PC-3 (cell line): ENCODE measurements around the gene DTD1. TPM values are rescaled to one million over a fixed set of nuclear protein-coding genes. Genes with fewer than 3 reads are reported as not detected.
"Not testable (repeated sequence)": the region's sequence is repeated elsewhere in the genome, so short reads cannot be mapped to it uniquely, and the experiment has no call there.

Experiments
- ATAC-seq: fragments of 200-7000 bp; cut with Tn5 transposase; 2 replicates; pipeline ENCODE4 v1.9.1; 2020; ENCODE audit warnings: mild to moderate bottlenecking, moderate library complexity
- BruUV-seq: library from RNA; stranded (reverse); fragments of 400-500 nt; replicated peaks from 2 replicates; lab custom pipeline; 2021; lab: Mats Ljungman, UMichigan
- CTCF ChIA-PET: fragments of 300-600 bp; sonication (Branson Sonifier 250); formaldehyde crosslinking; loops from one replicate; lab custom pipeline; 2022; ENCODE audit warnings: antibody characterized with exemption; lab: Charles Lee
- POLR2A ChIA-PET: fragments of 300-600 bp; sonication (Branson Sonifier 250); formaldehyde crosslinking; loops from one replicate; lab custom pipeline; 2022; ENCODE audit warnings: antibody characterized with exemption; ENCODE audit not compliant: unreplicated experiment; lab: Charles Lee
- DNase-seq: peaks from one replicate; pipeline ENCODE4 v3.0.0-alpha.2; 2015
- H2AFZ ChIP-seq: fragments of 300-600 bp; sonication (generic); 2 replicates; pipeline ENCODE4 v1.6.0; 2016; ENCODE audit warnings: antibody characterized with exemption, low read length
- H3F3A ChIP-seq: fragments of 300-600 bp; sonication (generic); one replicate; pipeline ENCODE4 v1.6.0; 2017; ENCODE audit warnings: antibody characterized with exemption, low read length, control low read depth, mild to moderate bottlenecking; ENCODE audit not compliant: unreplicated experiment
- H3K27ac ChIP-seq: fragments of 300-600 bp; sonication (generic); 2 replicates; pipeline ENCODE4 v1.5.1; 2016; ENCODE audit warnings: mild to moderate bottlenecking, low read length
- H3K27me3 ChIP-seq: fragments of 300-600 bp; sonication (generic); 2 replicates; pipeline ENCODE4 v1.6.1; 2016; ENCODE audit warnings: low read length, mixed read lengths
- H3K36me3 ChIP-seq: fragments of 300-600 bp; sonication (generic); 2 replicates; pipeline ENCODE4 v1.6.1; 2016; ENCODE audit warnings: low read depth, mixed run types, low read length, mixed read lengths
- H3K4me1 ChIP-seq: fragments of 300-600 bp; sonication (generic); 2 replicates; pipeline ENCODE4 v1.5.1; 2016; ENCODE audit warnings: low read length; ENCODE audit not compliant: insufficient read depth
- H3K4me2 ChIP-seq: fragments of 300-600 bp; sonication (generic); 2 replicates; pipeline ENCODE4 v1.6.0; 2016; ENCODE audit warnings: low read length
- H3K4me3 ChIP-seq: fragments of 300-600 bp; sonication (generic); 2 replicates; pipeline ENCODE4 v1.5.1; 2016; ENCODE audit warnings: mild to moderate bottlenecking, low read length, mixed read lengths
- H3K79me2 ChIP-seq: fragments of 300-600 bp; sonication (generic); 2 replicates; pipeline ENCODE4 v1.6.1; 2017; ENCODE audit warnings: low read length, mixed read lengths
- H3K9ac ChIP-seq: fragments of 300-600 bp; sonication (generic); 2 replicates; pipeline ENCODE4 v1.6.0; 2016; ENCODE audit warnings: mild to moderate bottlenecking, low read length
- H3K9me2 ChIP-seq: fragments of 300-600 bp; sonication (generic); replicated peaks from 2 replicates; pipeline ENCODE4 v1.6.1; 2016; ENCODE audit warnings: mixed run types, low read length, mixed read lengths
- H3K9me3 ChIP-seq: fragments of 300-600 bp; sonication (generic); 2 replicates; pipeline ENCODE4 v1.6.1; 2016; ENCODE audit warnings: low read length, mixed read lengths
- H4K20me1 ChIP-seq: fragments of 300-600 bp; sonication (generic); 2 replicates; pipeline ENCODE4 v1.6.1; 2016; ENCODE audit warnings: low read length, mixed read lengths
- EZH2 ChIP-seq: fragments of 300-600 bp; sonication (generic); IDR thresholded peaks from one replicate; pipeline ENCODE4 v1.6.1; 2017; ENCODE audit warnings: antibody characterized with exemption, mild to moderate bottlenecking, low read length; ENCODE audit not compliant: unreplicated experiment
- EZH2phosphoT487 ChIP-seq: fragments of 300-600 bp; sonication (generic); IDR thresholded peaks from 2 replicates; pipeline ENCODE4 v1.6.1; 2018; ENCODE audit warnings: mild to moderate bottlenecking, antibody characterized with exemption, low read length, borderline replicate concordance
- intact Hi-C: fragments of 100-400 bp; cut with micrococcal nuclease; formaldehyde crosslinking; loops from 2 replicates; pipeline ENCODE4 v1.9.0; 2023
- total RNA-seq: library from RNA; depleted of rRNA; stranded (reverse); fragments of >200 nt; gene quantifications from 2 replicates; pipeline ENCODE4 v1.2.3, GENCODE V29; 2014
- TF ChIP-seq, protein P1 (sequence below): fragments of 300-600 bp; sonication (generic); conservative IDR thresholded peaks from 2 replicates; pipeline ENCODE4 v1.5.1; 2017; ENCODE audit warnings: antibody characterized with exemption, low read depth, mild to moderate bottlenecking, low read length

DTD1 gene
- total RNA-seq, 1 experiment from 2014 or later = 124 TPM

DNA sequence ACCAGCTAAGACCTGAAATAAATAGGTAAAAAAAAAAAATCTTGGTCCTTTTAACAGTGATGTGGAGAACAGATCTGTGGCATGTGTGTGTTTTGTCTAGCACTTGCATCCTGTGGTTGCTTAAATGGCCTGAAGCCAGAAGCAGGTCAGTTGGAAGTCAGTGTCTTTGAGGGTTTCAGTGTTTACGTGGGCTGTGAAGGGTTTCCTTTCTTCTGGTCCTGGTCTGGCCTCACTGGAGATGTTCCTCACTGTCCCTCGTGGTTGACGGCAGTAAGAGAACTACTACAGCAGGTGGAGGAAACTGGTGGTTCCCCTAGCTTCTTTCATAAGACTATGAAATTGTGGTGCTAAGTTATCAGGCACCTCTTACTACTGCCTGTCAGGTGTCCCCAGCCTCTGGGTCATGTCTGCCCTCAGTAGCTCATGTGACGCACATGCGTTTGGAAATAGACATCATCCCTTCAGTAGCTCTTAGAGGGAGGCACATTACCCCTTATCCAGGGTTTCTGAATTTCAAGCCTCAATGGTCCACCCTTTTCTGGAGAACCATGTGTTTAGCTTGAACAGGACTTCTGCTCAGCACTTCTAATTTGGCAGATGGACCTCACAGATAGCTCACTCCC is 166.3 kb downstream of the DTD1 start:
- H3K27me3 ChIP-seq = no peaks in the 10 kb centered on the region
- no peak overlapping the region for H3K4me3 ChIP-seq
- no TSS peak for BruUV-seq
- DNase-seq (no peak), ATAC-seq (no peak)
- no peaks in the 10 kb centered on the region for H3F3A ChIP-seq
- no peak overlapping the region for H3K9ac ChIP-seq
- H3K4me2 ChIP-seq = no peak overlapping the region
- no peaks in the 10 kb centered on the region for H3K79me2 ChIP-seq
- no peaks in the 10 kb centered on the region for H3K36me3 ChIP-seq
- ChIA-PET POLR2A (no interaction called here), CTCF (no interaction called here)
- no peaks in the 10 kb centered on the region for H3K9me2 ChIP-seq
- H3K4me1 ChIP-seq = no peaks in the 10 kb centered on the region
- no peak overlapping the region for H3K27ac ChIP-seq
- no peak overlapping the region for H2AFZ ChIP-seq
- H3K9me3 ChIP-seq = no peaks in the 10 kb centered on the region
- TF ChIP-seq EZH2phosphoT487 (no peak), EZH2 (no peak)
- TF ChIP-seq, protein P1, sequence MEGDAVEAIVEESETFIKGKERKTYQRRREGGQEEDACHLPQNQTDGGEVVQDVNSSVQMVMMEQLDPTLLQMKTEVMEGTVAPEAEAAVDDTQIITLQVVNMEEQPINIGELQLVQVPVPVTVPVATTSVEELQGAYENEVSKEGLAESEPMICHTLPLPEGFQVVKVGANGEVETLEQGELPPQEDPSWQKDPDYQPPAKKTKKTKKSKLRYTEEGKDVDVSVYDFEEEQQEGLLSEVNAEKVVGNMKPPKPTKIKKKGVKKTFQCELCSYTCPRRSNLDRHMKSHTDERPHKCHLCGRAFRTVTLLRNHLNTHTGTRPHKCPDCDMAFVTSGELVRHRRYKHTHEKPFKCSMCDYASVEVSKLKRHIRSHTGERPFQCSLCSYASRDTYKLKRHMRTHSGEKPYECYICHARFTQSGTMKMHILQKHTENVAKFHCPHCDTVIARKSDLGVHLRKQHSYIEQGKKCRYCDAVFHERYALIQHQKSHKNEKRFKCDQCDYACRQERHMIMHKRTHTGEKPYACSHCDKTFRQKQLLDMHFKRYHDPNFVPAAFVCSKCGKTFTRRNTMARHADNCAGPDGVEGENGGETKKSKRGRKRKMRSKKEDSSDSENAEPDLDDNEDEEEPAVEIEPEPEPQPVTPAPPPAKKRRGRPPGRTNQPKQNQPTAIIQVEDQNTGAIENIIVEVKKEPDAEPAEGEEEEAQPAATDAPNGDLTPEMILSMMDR = no peak
- H4K20me1 ChIP-seq = no peaks in the 10 kb centered on the region
- intact Hi-C loops = no loop called here

DNA sequence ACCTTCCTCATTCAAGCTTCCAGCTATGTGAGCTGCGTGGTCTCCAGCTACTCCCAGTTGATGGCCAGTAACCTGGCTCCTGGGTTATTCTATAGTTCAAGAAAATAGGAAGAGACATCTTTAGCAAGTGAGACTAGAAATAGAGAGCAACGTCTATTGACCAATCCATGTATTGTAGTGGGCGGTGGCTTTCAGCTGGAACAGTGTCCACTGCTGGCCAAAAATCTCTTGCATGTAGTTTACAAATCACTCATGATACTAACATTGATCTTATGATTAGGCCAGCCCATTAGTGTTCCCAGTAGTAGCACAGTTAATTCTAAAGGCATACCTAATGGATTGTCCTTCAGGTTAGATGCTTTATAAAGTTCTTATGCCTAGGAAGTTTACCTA is 166.8 kb downstream of the DTD1 start:
- DNase-seq (no peak), ATAC-seq (no peak)
- Histone ChIP-seq H4K20me1 (no peaks in the 10 kb centered on the region), H3F3A (no peaks in the 10 kb centered on the region), H3K9me2 (no peaks in the 10 kb centered on the region), H3K27me3 (no peaks in the 10 kb centered on the region), H3K4me1 (no peaks in the 10 kb centered on the region), H3K4me3 (no peak overlapping the region), H2AFZ (no peak overlapping the region), H3K27ac (no peak overlapping the region), H3K36me3 (no peaks in the 10 kb centered on the region), H3K9me3 (no peaks in the 10 kb centered on the region), H3K79me2 (no peaks in the 10 kb centered on the region), H3K4me2 (no peak overlapping the region), H3K9ac (no peak overlapping the region)
- intact Hi-C loops = no loop called here
- BruUV-seq = no TSS peak
- ChIA-PET CTCF (no interaction called here), POLR2A (no interaction called here)
- no peak for TF ChIP-seq EZH2phosphoT487
- TF ChIP-seq EZH2 = no peak
- TF ChIP-seq, protein P1 = no peak

DNA sequence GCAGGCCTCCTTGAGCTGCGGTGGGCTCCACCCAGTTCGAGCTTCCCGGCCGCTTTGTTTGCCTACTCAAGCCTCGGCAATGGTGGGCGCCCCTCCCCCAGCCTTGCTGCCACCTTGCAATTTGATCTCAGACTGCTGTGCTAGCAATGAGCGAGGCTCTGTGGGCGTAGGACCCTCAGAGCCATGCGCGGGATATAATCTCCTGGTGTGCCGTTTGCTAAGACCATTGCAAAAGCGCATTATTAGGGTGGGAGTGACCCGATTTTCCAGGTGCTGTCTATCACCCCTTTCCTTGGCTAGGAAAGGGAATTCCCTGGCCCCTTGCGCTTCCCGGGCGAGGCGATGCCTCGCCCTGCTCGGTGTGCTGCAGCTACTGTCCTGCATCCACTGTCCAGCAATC is 173.0 kb downstream of the DTD1 start:
- POLR2A ChIA-PET, H3F3A ChIP-seq, ATAC-seq, H3K36me3 ChIP-seq, intact Hi-C loops, H3K4me3 ChIP-seq, DNase-seq, BruUV-seq, H3K4me2 ChIP-seq, CTCF ChIA-PET, H3K9ac ChIP-seq, H3K79me2 ChIP-seq, H4K20me1 ChIP-seq, H3K27me3 ChIP-seq, H3K9me3 ChIP-seq, H2AFZ ChIP-seq, H3K4me1 ChIP-seq, H3K9me2 ChIP-seq, H3K27ac ChIP-seq: not testable (repeated sequence)
